BLaER1 treated with 17β-estradiol and CSF1 and Interleukin-3, amounts not matched to agents 10 nM and 100 nM (cell line): Measurements from ENCODE around the gene PHF13.
A peak's percentile ranks its signal among the peaks of the same experiment; 100 is the strongest.

Experiments
- H3K27ac ChIP-seq, 11 experiments: shearing (Covaris generic); formaldehyde crosslinking; 2 replicates each; pipeline ENCODE4 v1.8.1; 2022
- H3K27me3 ChIP-seq, 11 experiments: shearing (Covaris generic); formaldehyde crosslinking; 2 replicates each; pipeline ENCODE4 v1.8.1; 2022
- H3K36me3 ChIP-seq, 11 experiments: shearing (Covaris generic); formaldehyde crosslinking; 2 replicates each; pipeline ENCODE4 v1.8.1; 2022
- H3K4me1 ChIP-seq, 10 experiments: shearing (Covaris generic); formaldehyde crosslinking; 2 replicates each; pipeline ENCODE4 v1.8.1; 2022
- H3K4me2 ChIP-seq, 11 experiments: shearing (Covaris generic); formaldehyde crosslinking; 2 replicates each; pipeline ENCODE4 v1.8.1; 2022
- H3K4me3 ChIP-seq, 10 experiments: shearing (Covaris generic); formaldehyde crosslinking; 2 replicates each; pipeline ENCODE4 v1.8.1; 2022
- H3K9ac ChIP-seq, 11 experiments: shearing (Covaris generic); formaldehyde crosslinking; 2 replicates each; pipeline ENCODE4 v1.8.1; 2022
- H3K9me3 ChIP-seq, 11 experiments: shearing (Covaris generic); formaldehyde crosslinking; replicated peaks in 1 of 11; 2 replicates each; pipeline ENCODE4 v1.8.1; 2022
- H4K20me1 ChIP-seq, 11 experiments: shearing (Covaris generic); formaldehyde crosslinking; 2 replicates each; pipeline ENCODE4 v1.8.1; 2022
- Cebpa-rat ChIP-seq, 11 experiments: shearing (Covaris generic); IDR thresholded peaks; 2 replicates each; pipeline ENCODE4 v1.8.1; 2022

Gene PHF13

GRCh38 chr1:6614929-6615785 lies 1.6 kb downstream of the PHF13 start:
- peaks cover 16 to 26% (median 20%) of the 10 kb centered on the region in 10 experiments for H3K4me1 ChIP-seq
- TF ChIP-seq Cebpa-rat (IDR thresholded peaks at IDR 0.05) = no peak
- peak overlapping the region in 10 of 11 experiments; percentile 14 to 65 (median 54); a peak in 17 of 22 replicates for H3K27ac ChIP-seq
- peaks cover 29 to 51% (median 50%) of the 10 kb centered on the region in 11 experiments for H4K20me1 ChIP-seq
- H3K36me3 ChIP-seq = peaks cover 32 to 38% (median 36%) of the 10 kb centered on the region in 11 experiments
- H3K9me3 ChIP-seq = no peaks in the 10 kb centered on the region
- peak overlapping the region; percentile 80 to 100 (median 96) for H3K4me2 ChIP-seq
- H3K9ac ChIP-seq = peak overlapping the region; percentile 73 to 96 (median 82)
- peak overlapping the region; percentile 93 to 99 (median 98) for H3K4me3 ChIP-seq
- H3K27me3 ChIP-seq = peaks cover 0 to 19% (median 13%) of the 10 kb centered on the region in 11 experiments; a peak in 10 of 22 replicates

- no peaks in the 10 kb centered on the region for H3K9me3 ChIP-seq
- H3K4me2 ChIP-seq = no peak overlapping the region
- H3K4me1 ChIP-seq = peaks cover 6 to 18% (median 10%) of the 10 kb centered on the region in 10 experiments; a peak in 19 of 20 replicates
- H3K27ac ChIP-seq = no peak overlapping the region
- H3K27me3 ChIP-seq = peaks cover 0 to 8% (median 7%) of the 10 kb centered on the region in 11 experiments; a peak in 7 of 22 replicates
- H4K20me1 ChIP-seq = peaks cover 38 to 89% (median 85%) of the 10 kb centered on the region in 11 experiments
- H3K36me3 ChIP-seq = peaks cover 69 to 77% (median 74%) of the 10 kb centered on the region in 11 experiments
- TF ChIP-seq Cebpa-rat (IDR thresholded peaks at IDR 0.05) = no peak
- H3K4me3 ChIP-seq = no peak overlapping the region
- no peak overlapping the region for H3K9ac ChIP-seq
Measured at GRCh38 chr1:6619045-6619444, 5.5 kb downstream of the PHF13 start.

- Histone ChIP-seq H3K9ac (peak overlapping the region in 2 of 11 experiments; percentile 0 to 14; a peak in 1 of 22 replicates), H3K9me3 (no peaks in the 10 kb centered on the region), H3K4me3 (no peak overlapping the region), H3K4me2 (no peak overlapping the region), H4K20me1 (peaks cover 40 to 94% (median 82%) of the 10 kb centered on the region in 11 experiments; a peak in 21 of 22 replicates), H3K4me1 (peaks cover 14 to 20% (median 17%) of the 10 kb centered on the region in 10 experiments), H3K27me3 (no peaks in the 10 kb centered on the region), H3K36me3 (peaks cover 69 to 80% (median 74%) of the 10 kb centered on the region in 11 experiments), H3K27ac (no peak overlapping the region)
- no peak for TF ChIP-seq Cebpa-rat (IDR thresholded peaks at IDR 0.05)
Measured at GRCh38 chr1:6621429-6622391, 8.2 kb downstream of the PHF13 start.

- Histone ChIP-seq H3K9me3 (no peaks in the 10 kb centered on the region), H3K27ac (no peak overlapping the region), H4K20me1 (peaks cover 49 to 94% (median 82%) of the 10 kb centered on the region in 11 experiments), H3K4me2 (no peak overlapping the region), H3K27me3 (no peaks in the 10 kb centered on the region), H3K4me3 (no peak overlapping the region), H3K4me1 (peaks cover 23 to 27% (median 25%) of the 10 kb centered on the region in 10 experiments), H3K9ac (peak overlapping the region in 3 of 11 experiments; percentile 0 to 14 (median 3); a peak in 2 of 22 replicates), H3K36me3 (peaks cover 61 to 73% (median 65%) of the 10 kb centered on the region in 11 experiments)
- TF ChIP-seq Cebpa-rat (IDR thresholded peaks at IDR 0.05) = no peak
Measured at GRCh38 chr1:6622396-6623152, 9.0 kb downstream of the PHF13 start.

DNA sequence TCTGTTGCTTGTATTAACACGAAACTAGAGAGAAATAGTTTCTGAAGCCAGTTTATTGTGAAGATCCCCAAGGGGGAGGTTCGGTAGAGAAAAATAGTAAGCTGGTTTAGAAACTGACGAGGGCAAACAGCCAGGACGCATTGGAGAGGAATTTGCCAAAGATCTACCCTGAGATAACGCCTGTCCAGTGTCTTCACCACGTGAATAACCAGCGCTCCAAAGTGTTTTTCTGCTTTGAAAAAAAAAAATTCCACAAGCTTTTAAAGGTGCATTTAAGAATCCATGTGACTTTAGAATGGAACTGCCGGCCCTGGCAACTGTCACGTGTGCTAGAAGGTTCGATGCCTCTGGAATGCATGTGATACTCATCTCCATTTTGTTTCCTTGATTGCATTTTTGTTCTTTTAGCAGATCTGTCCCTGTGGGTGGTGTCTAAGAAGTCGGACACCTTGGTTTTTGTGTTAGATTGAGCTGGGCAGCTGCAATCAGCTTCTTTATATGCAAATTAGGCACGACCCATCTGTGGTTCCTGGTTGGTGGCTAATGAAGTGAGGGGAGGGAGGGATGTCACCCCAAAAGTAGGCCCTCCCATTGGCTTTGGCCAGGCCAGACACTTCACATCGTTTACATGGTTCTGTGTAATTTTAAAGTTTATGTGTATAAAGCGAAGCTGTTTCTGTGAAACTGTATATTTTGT lies 9.9 kb downstream of the PHF13 start:
- H3K9ac ChIP-seq = peak overlapping the region in 1 of 11 experiments; percentile 18; a peak in 1 of 22 replicates
- H3K4me2 ChIP-seq = no peak overlapping the region
- H3K27ac ChIP-seq = no peak overlapping the region
- H3K36me3 ChIP-seq = peaks cover 59 to 73% (median 64%) of the 10 kb centered on the region in 11 experiments
- peaks cover 27 to 35% (median 32%) of the 10 kb centered on the region in 10 experiments for H3K4me1 ChIP-seq
- H3K4me3 ChIP-seq = no peak overlapping the region
- no peak for TF ChIP-seq Cebpa-rat (IDR thresholded peaks at IDR 0.05)
- H3K27me3 ChIP-seq = no peaks in the 10 kb centered on the region
- H3K9me3 ChIP-seq = no peaks in the 10 kb centered on the region
- peaks cover 49 to 94% (median 82%) of the 10 kb centered on the region in 11 experiments; a peak in 21 of 22 replicates for H4K20me1 ChIP-seq

GRCh38 chr1:6624710-6625583 lies 11.4 kb downstream of the PHF13 start, which contains the start of gene THAP3:
Gene THAP3, plus strand, starts transcription at chr1:6624868. Its CDS starts 351 bp downstream, at chr1:6625219.
- H3K4me2 ChIP-seq = peak within 1 kb of the TSS; percentile 77 to 97 (median 91)
- H3K9me3 ChIP-seq = no peaks in the 10 kb centered on the region
- TF ChIP-seq Cebpa-rat (IDR thresholded peaks at IDR 0.05) = no peak
- peaks cover 55 to 94% (median 82%) of the 10 kb centered on the region in 11 experiments; a peak in 21 of 22 replicates for H4K20me1 ChIP-seq
- no peaks in the 10 kb centered on the region for H3K27me3 ChIP-seq
- H3K4me1 ChIP-seq = peaks cover 27 to 43% (median 33%) of the 10 kb centered on the region in 10 experiments
- peak within 1 kb of the TSS; percentile 68 to 99 (median 96) for H3K4me3 ChIP-seq
- peak within 1 kb of the TSS; percentile 62 to 87 (median 82); a peak in 21 of 22 replicates for H3K27ac ChIP-seq
- peak within 1 kb of the TSS; percentile 84 to 95 (median 89) for H3K9ac ChIP-seq
- peaks cover 59 to 73% (median 64%) of the 10 kb centered on the region in 11 experiments for H3K36me3 ChIP-seq
